Nucleus accumbens (tissue), 56 donors: ENCODE results near the gene UTS2.

Experiments
- DNase-seq, 56 donors: peaks; one replicate each; lab custom pipeline; 2025; lab: John Stamatoyannopoulos, UW

Gene UTS2

GRCh38 chr1:7821282-7821681 lies 31.6 kb downstream of the UTS2 start:
- no peak for DNase-seq

- no peak for DNase-seq
Measured at GRCh38 chr1:7813677-7814373, 39.0 kb downstream of the UTS2 start.

GRCh38 chr1:7811476-7811875 lies 41.4 kb downstream of the UTS2 start:
- no peak for DNase-seq

- peak in 5 of 56 donors; percentile 3 to 30 (median 9) for DNase-seq
Measured at GRCh38 chr1:7810395-7810794, 42.5 kb downstream of the UTS2 start.

GRCh38 chr1:7809742-7810141 lies 43.1 kb downstream of the UTS2 start:
- DNase-seq = no peak

GRCh38 chr1:7808253-7808844 lies 44.5 kb downstream of the UTS2 start:
- no peak for DNase-seq

- no peak for DNase-seq
Measured at GRCh38 chr1:7805460-7805859, 47.4 kb downstream of the UTS2 start.
